ENCODE data around the gene PCCA. TPM values are rescaled to one million over a fixed set of nuclear protein-coding genes. Genes with fewer than 3 reads are reported as not detected.
A peak's percentile ranks its signal among the peaks of the same experiment; 100 is the strongest.

PCCA gene
- total and polyA plus RNA-seq, 2 donors (not counting 1 experiment from before 2014, with no cell fraction given), result 11.2 to 73.0 TPM

- Histone ChIP-seq H4K20me1 (ENCODE audit: control insufficient read depth, extremely low read depth, insufficient read depth, low read length) (no peaks in the 10 kb centered on the region), H3K4me1 (ENCODE audit: control insufficient read depth, extremely low read depth, insufficient read depth, low read length) (no peaks in the 10 kb centered on the region), H3K9ac (ENCODE audit: insufficient read depth, low read length) (no peak overlapping the region), H3K27ac (ENCODE audit: insufficient read depth, low read length) (no peak overlapping the region), H3K4me3 (replicated peaks in 1 of 4; ENCODE audit: control extremely low read depth in 1 of 4, insufficient read depth in 1 of 4, low read depth in 3 of 4, low read length in 4 of 4) (no peak overlapping the region), H3K4me2 (ENCODE audit: extremely low read depth, insufficient read depth, low read length) (no peak overlapping the region), H3K9me3 (ENCODE audit: control insufficient read depth, insufficient read depth, low read depth, low read length) (no peaks in the 10 kb centered on the region), H2AFZ (ENCODE audit: low read length) (no peak overlapping the region), H3K27me3 (ENCODE audit: control insufficient read depth, insufficient read depth, low read length) (no peaks in the 10 kb centered on the region), H3K36me3 (ENCODE audit: control insufficient read depth, insufficient read depth, low read length) (no peaks in the 10 kb centered on the region), H3K79me2 (ENCODE audit: control insufficient read depth, insufficient read depth, low read length) (no peaks in the 10 kb centered on the region)
- DNase-seq (ENCODE audit: low read depth in 2 of 2), result no peak
- TF ChIP-seq CTCF (conservative IDR thresholded peaks at IDR 0.05 in 1 of 2, IDR thresholded peaks at IDR 0.05 in 1 of 2; ENCODE audit: low read depth in 1 of 2, low read length in 2 of 2), result no peak
- TF ChIP-seq EZH2 (IDR thresholded peaks at IDR 0.05; ENCODE audit: low read length, missing control alignments), result no peak
Measured at GRCh38 chr13:100266026-100266425, 177.1 kb downstream of the PCCA start.

GRCh38 chr13:100269837-100270236, 180.9 kb downstream of the PCCA start:
- Histone ChIP-seq H2AFZ (ENCODE audit: low read length) (peak overlapping the region; percentile 15), H3K4me2 (ENCODE audit: extremely low read depth, insufficient read depth, low read length) (no peak overlapping the region), H3K79me2 (ENCODE audit: control insufficient read depth, insufficient read depth, low read length) (no peaks in the 10 kb centered on the region), H3K9me3 (ENCODE audit: control insufficient read depth, insufficient read depth, low read depth, low read length) (no peaks in the 10 kb centered on the region), H3K4me1 (ENCODE audit: control insufficient read depth, extremely low read depth, insufficient read depth, low read length) (no peaks in the 10 kb centered on the region), H4K20me1 (ENCODE audit: control insufficient read depth, extremely low read depth, insufficient read depth, low read length) (no peaks in the 10 kb centered on the region), H3K27me3 (ENCODE audit: control insufficient read depth, insufficient read depth, low read length) (no peaks in the 10 kb centered on the region), H3K27ac (ENCODE audit: insufficient read depth, low read length) (no peak overlapping the region), H3K4me3 (replicated peaks in 1 of 4; ENCODE audit: control extremely low read depth in 1 of 4, insufficient read depth in 1 of 4, low read depth in 3 of 4, low read length in 4 of 4) (no peak overlapping the region), H3K36me3 (ENCODE audit: control insufficient read depth, insufficient read depth, low read length) (no peaks in the 10 kb centered on the region), H3K9ac (ENCODE audit: insufficient read depth, low read length) (no peak overlapping the region)
- peak; percentile 61 to 89 for DNase-seq (ENCODE audit: low read depth in 2 of 2)
- no peak for TF ChIP-seq CTCF (conservative IDR thresholded peaks at IDR 0.05 in 1 of 2, IDR thresholded peaks at IDR 0.05 in 1 of 2; ENCODE audit: low read depth in 1 of 2, low read length in 2 of 2)
- no peak for TF ChIP-seq EZH2 (IDR thresholded peaks at IDR 0.05; ENCODE audit: low read length, missing control alignments)

- Histone ChIP-seq H3K27ac (ENCODE audit: insufficient read depth, low read length) (no peak overlapping the region), H3K4me1 (ENCODE audit: control insufficient read depth, extremely low read depth, insufficient read depth, low read length) (no peaks in the 10 kb centered on the region), H3K4me3 (replicated peaks in 1 of 4; ENCODE audit: control extremely low read depth in 1 of 4, insufficient read depth in 1 of 4, low read depth in 3 of 4, low read length in 4 of 4) (no peak overlapping the region), H3K9ac (ENCODE audit: insufficient read depth, low read length) (no peak overlapping the region), H3K36me3 (ENCODE audit: control insufficient read depth, insufficient read depth, low read length) (peaks cover 2% of the 10 kb centered on the region), H3K9me3 (ENCODE audit: control insufficient read depth, insufficient read depth, low read depth, low read length) (no peaks in the 10 kb centered on the region), H4K20me1 (ENCODE audit: control insufficient read depth, extremely low read depth, insufficient read depth, low read length) (no peaks in the 10 kb centered on the region), H3K4me2 (ENCODE audit: extremely low read depth, insufficient read depth, low read length) (no peak overlapping the region), H3K79me2 (ENCODE audit: control insufficient read depth, insufficient read depth, low read length) (no peaks in the 10 kb centered on the region), H3K27me3 (ENCODE audit: control insufficient read depth, insufficient read depth, low read length) (no peaks in the 10 kb centered on the region), H2AFZ (ENCODE audit: low read length) (no peak overlapping the region)
- no peak for DNase-seq (ENCODE audit: low read depth in 2 of 2)
- no peak for TF ChIP-seq EZH2 (IDR thresholded peaks at IDR 0.05; ENCODE audit: low read length, missing control alignments)
- TF ChIP-seq CTCF (conservative IDR thresholded peaks at IDR 0.05 in 1 of 2, IDR thresholded peaks at IDR 0.05 in 1 of 2; ENCODE audit: low read depth in 1 of 2, low read length in 2 of 2), result no peak
Measured at GRCh38 chr13:100273138-100273537, 184.2 kb downstream of the PCCA start.
